Gastroesophageal sphincter (tissue), 4 donors: ENCODE measurements around the gene SPPL3. TPM values are rescaled to one million over a fixed set of nuclear protein-coding genes. Genes with fewer than 3 reads are reported as not detected.

Source experiments
- ATAC-seq: fragments of 150-250 bp; one replicate; pipeline ENCODE4 v1.9.1; 2016; ENCODE audit warnings: mild to moderate bottlenecking, moderate library complexity
- H3K27ac ChIP-seq, 4 donors: fragments of 200-600 bp; sonication (generic) in 3 of 4; 1 replicate in 3 of 4; 2 replicates in 1 of 4; pipeline ENCODE4 v1.5.1; 2016 to 2019
- H3K27me3 ChIP-seq: fragments of 200-600 bp; sonication (generic); one replicate; pipeline ENCODE4 v1.5.1; 2019
- H3K36me3 ChIP-seq, 2 donors: fragments of 200-600 bp; sonication (generic); one replicate each; pipeline ENCODE4 v1.5.1; 2019; ENCODE audit warnings: control low read depth in 1 of 2
- H3K4me1 ChIP-seq, 3 donors: fragments of 200-600 bp; sonication (generic); 1 replicate in 2 of 3; 2 replicates in 1 of 3; pipeline ENCODE4 v1.5.1; 2016 to 2019; ENCODE audit warnings: control low read depth in 2 of 3
- H3K4me3 ChIP-seq, 2 donors: fragments of 200-600 bp; sonication (generic); one replicate each; pipeline ENCODE4 v1.5.1; 2019; ENCODE audit warnings: mild to moderate bottlenecking in 1 of 2, moderate library complexity in 1 of 2
- H3K9me3 ChIP-seq, 3 donors: fragments of 200-600 bp; sonication (generic); one replicate each; pipeline ENCODE4 v1.5.1; 2017 to 2019; ENCODE audit warnings: control low read depth in 2 of 3
- EP300 ChIP-seq: sonication (generic); formaldehyde crosslinking; IDR thresholded peaks from one replicate; pipeline ENCODE4 v1.6.1; 2017; ENCODE audit warnings: antibody characterized with exemption, mild to moderate bottlenecking
- POLR2A ChIP-seq, 2 donors: fragments of 450-650 bp; IDR thresholded peaks; one replicate each; pipeline ENCODE4 v1.6.1; 2017; ENCODE audit warnings: antibody characterized with exemption in 2 of 2, mild to moderate bottlenecking in 2 of 2, moderate library complexity in 1 of 2
- POLR2AphosphoS5 ChIP-seq: sonication (generic); formaldehyde crosslinking; IDR thresholded peaks from one replicate; pipeline ENCODE4 v1.6.1; 2017; ENCODE audit warnings: antibody characterized with exemption
- WGBS, 2 donors: methylation state at CpG; one replicate each; pipeline ENCODE4 v1.1.5; 2018; ENCODE audit warnings: low coverage in 1 of 2; 5-methylcytosine and 5-hydroxymethylcytosine counted together
- total RNA-seq, 4 donors: library from RNA; depleted of rRNA; stranded (reverse); fragments of >200 nt; gene quantifications; one replicate each; pipeline ENCODE4 v1.1.0, GENCODE V29; 2016
- TF ChIP-seq, protein P1 (sequence below), 4 experiments: fragments of 200-600 bp in 2 of 4; fragments of 450-650 bp in 2 of 4; sonication (generic) in 1 of 4; IDR thresholded peaks; one replicate each; pipeline ENCODE4 v1.5.1; 2017 to 2019; ENCODE audit warnings: antibody characterized with exemption in 4 of 4, mild to moderate bottlenecking in 2 of 4, moderate library complexity in 2 of 4

The SPPL3 gene
- total RNA-seq, 4 donors from 2014 or later = 16.2 to 20.2 (median 19.0) TPM

GRCh38 chr12:120847392-120847791, 56.8 kb downstream of the SPPL3 start:
- H3K9me3 ChIP-seq = no peaks in the 10 kb centered on the region
- H3K4me1 ChIP-seq = peaks cover 0 to 91% (median 9%) of the 10 kb centered on the region in 3 donors
- no peaks in the 10 kb centered on the region for H3K27me3 ChIP-seq
- TF ChIP-seq, protein P1, sequence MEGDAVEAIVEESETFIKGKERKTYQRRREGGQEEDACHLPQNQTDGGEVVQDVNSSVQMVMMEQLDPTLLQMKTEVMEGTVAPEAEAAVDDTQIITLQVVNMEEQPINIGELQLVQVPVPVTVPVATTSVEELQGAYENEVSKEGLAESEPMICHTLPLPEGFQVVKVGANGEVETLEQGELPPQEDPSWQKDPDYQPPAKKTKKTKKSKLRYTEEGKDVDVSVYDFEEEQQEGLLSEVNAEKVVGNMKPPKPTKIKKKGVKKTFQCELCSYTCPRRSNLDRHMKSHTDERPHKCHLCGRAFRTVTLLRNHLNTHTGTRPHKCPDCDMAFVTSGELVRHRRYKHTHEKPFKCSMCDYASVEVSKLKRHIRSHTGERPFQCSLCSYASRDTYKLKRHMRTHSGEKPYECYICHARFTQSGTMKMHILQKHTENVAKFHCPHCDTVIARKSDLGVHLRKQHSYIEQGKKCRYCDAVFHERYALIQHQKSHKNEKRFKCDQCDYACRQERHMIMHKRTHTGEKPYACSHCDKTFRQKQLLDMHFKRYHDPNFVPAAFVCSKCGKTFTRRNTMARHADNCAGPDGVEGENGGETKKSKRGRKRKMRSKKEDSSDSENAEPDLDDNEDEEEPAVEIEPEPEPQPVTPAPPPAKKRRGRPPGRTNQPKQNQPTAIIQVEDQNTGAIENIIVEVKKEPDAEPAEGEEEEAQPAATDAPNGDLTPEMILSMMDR (IDR thresholded peaks at IDR 0.05) = no peak
- TF ChIP-seq EP300 (no peak), POLR2AphosphoS5 (no peak), POLR2A (IDR thresholded peaks at IDR 0.05) (no peak)
- WGBS, 2 donors = 20 to 45% methylated on average over 2 to 4 of the region's 4 CpGs
- no peak for ATAC-seq
- H3K4me3 ChIP-seq = no peak overlapping the region
- peak overlapping the region in 1 of 4 donors; percentile 9 for H3K27ac ChIP-seq
- H3K36me3 ChIP-seq = no peaks in the 10 kb centered on the region

- Histone ChIP-seq H3K4me3 (no peak overlapping the region), H3K27ac (no peak overlapping the region), H3K36me3 (no peaks in the 10 kb centered on the region), H3K4me1 (peaks cover 0 to 95% (median 9%) of the 10 kb centered on the region in 3 donors), H3K27me3 (no peaks in the 10 kb centered on the region), H3K9me3 (no peaks in the 10 kb centered on the region)
- no peak for ATAC-seq
- TF ChIP-seq, protein P1 (IDR thresholded peaks at IDR 0.05) = no peak
- TF ChIP-seq EP300 (no peak), POLR2A (IDR thresholded peaks at IDR 0.05) (no peak)
These were observed 57.4 kb downstream of the SPPL3 start for GRCh38 chr12:120846721-120847120.

- peaks cover 0 to 95% (median 9%) of the 10 kb centered on the region in 3 donors for H3K4me1 ChIP-seq
- WGBS, 2 donors = 96 to 100% methylated on average over 5 to 7 of the region's 7 CpGs
- H3K9me3 ChIP-seq = no peaks in the 10 kb centered on the region
- TF ChIP-seq, protein P1 (IDR thresholded peaks at IDR 0.05) = no peak
- TF ChIP-seq POLR2A (IDR thresholded peaks at IDR 0.05) = no peak
- no peak for TF ChIP-seq EP300
- no peak for TF ChIP-seq POLR2AphosphoS5
- no peak for ATAC-seq
- no peaks in the 10 kb centered on the region for H3K27me3 ChIP-seq
- H3K36me3 ChIP-seq = no peaks in the 10 kb centered on the region
- no peak overlapping the region for H3K27ac ChIP-seq
- H3K4me3 ChIP-seq = no peak overlapping the region
These were observed 58.5 kb downstream of the SPPL3 start for GRCh38 chr12:120845696-120846095.

- H3K36me3 ChIP-seq = no peaks in the 10 kb centered on the region
- no peaks in the 10 kb centered on the region for H3K27me3 ChIP-seq
- H3K4me1 ChIP-seq = peaks cover 0 to 87% (median 9%) of the 10 kb centered on the region in 3 donors
- 73 to 96% methylated on average over 3 to 4 of the region's 18 CpGs for WGBS, 2 donors
- no peak overlapping the region for H3K27ac ChIP-seq
- TF ChIP-seq EP300 (no peak), POLR2A (IDR thresholded peaks at IDR 0.05) (no peak), POLR2AphosphoS5 (no peak)
- TF ChIP-seq, protein P1 (IDR thresholded peaks at IDR 0.05) = no peak
- no peaks in the 10 kb centered on the region for H3K9me3 ChIP-seq
- no peak for ATAC-seq
- H3K4me3 ChIP-seq = no peak overlapping the region
These were observed 59.2 kb downstream of the SPPL3 start for GRCh38 chr12:120844768-120845449.

- Histone ChIP-seq H3K4me1 (peaks cover 0 to 81% (median 9%) of the 10 kb centered on the region in 3 donors), H3K27me3 (no peaks in the 10 kb centered on the region), H3K36me3 (no peaks in the 10 kb centered on the region), H3K4me3 (no peak overlapping the region), H3K27ac (no peak overlapping the region), H3K9me3 (no peaks in the 10 kb centered on the region)
- 63 to 80% methylated on average over 5 of the region's 5 CpGs for WGBS, 2 donors
- no peak for ATAC-seq
- TF ChIP-seq, protein P1 (IDR thresholded peaks at IDR 0.05) = no peak
- TF ChIP-seq POLR2AphosphoS5 (no peak), EP300 (no peak), POLR2A (IDR thresholded peaks at IDR 0.05) (no peak)
These were observed 59.9 kb downstream of the SPPL3 start for GRCh38 chr12:120844297-120844696.
